H1 (cell line): Measurements from ENCODE around the gene GALNT7. TPM values are rescaled to one million over a fixed set of nuclear protein-coding genes. Genes with fewer than 3 reads are reported as not detected.

Experiments used
- CHD2 ChIP-seq: IDR thresholded peaks from 2 replicates; pipeline ENCODE4 v1.6.1; 2012; ENCODE audit warnings: low read length, improper control_type of control experiment
- EZH2 ChIP-seq: fragments of 200-600 bp; sonication (generic); IDR thresholded peaks from 2 replicates; pipeline ENCODE4 v1.7.1; 2012; ENCODE audit warnings: low read depth, mild to moderate bottlenecking, moderate library complexity, low read length, inconsistent platforms; ENCODE audit not compliant: severe bottlenecking
- FOSL1 ChIP-seq: IDR thresholded peaks from 2 replicates; pipeline ENCODE4 v1.6.1; 2011; ENCODE audit warnings: mild to moderate bottlenecking, low read depth, low read length, moderate library complexity; ENCODE audit not compliant: insufficient read depth
- KDM1A ChIP-seq: fragments of 200-600, 300-600 bp; sonication (generic); IDR thresholded peaks from 2 replicates; pipeline ENCODE4 v1.7.1; 2016; ENCODE audit warnings: mild to moderate bottlenecking, low read length, borderline replicate concordance
- NRF1 ChIP-seq: IDR thresholded peaks from 2 replicates; pipeline ENCODE4 v1.6.1; 2011; ENCODE audit warnings: mild to moderate bottlenecking, low read depth, low read length, improper control_type of control experiment
- POLR2AphosphoS5 ChIP-seq: IDR thresholded peaks from 2 replicates; pipeline ENCODE4 v1.6.1; 2011; ENCODE audit warnings: low read depth, low read length
- SIX5 ChIP-seq: IDR thresholded peaks from 2 replicates; pipeline ENCODE4 v1.6.1; 2011; ENCODE audit warnings: mild to moderate bottlenecking, low read depth, low read length
- SP1 ChIP-seq: IDR thresholded peaks from 2 replicates; pipeline ENCODE4 v1.6.1; 2011; ENCODE audit warnings: low read depth, low read length
- SUZ12 ChIP-seq: fragments of 200-600 bp; sonication (generic); IDR thresholded peaks from 2 replicates; pipeline ENCODE4 v1.6.1; 2012; ENCODE audit warnings: mild to moderate bottlenecking, inconsistent platforms, low read length, moderate library complexity, mixed read lengths
- YY1 ChIP-seq: IDR thresholded peaks from 2 replicates; pipeline ENCODE4 v1.6.1; 2011; ENCODE audit warnings: low read depth, mild to moderate bottlenecking, low read length
- polyA plus RNA-seq, 7 experiments: library from polyadenylated mRNA; depleted of rRNA in 3 of 7; stranded (reverse) in 5 of 7; unstranded in 2 of 7; fragments of >200 nt in 5 of 7; fragments of 200-250 nt in 2 of 7; gene quantifications; 1 replicate in 5 of 7; 2 replicates in 1 of 7; 4 replicates in 1 of 7; pipeline versions ENCODE4 v1.2.1 to v1.2.3, GENCODE V29; 2011 to 2013; ENCODE audit warnings: missing spikeins in 2 of 7, mixed read lengths in 2 of 7
- total RNA-seq: library from RNA; stranded (reverse); fragmentation: NEBNext Ultra II Directional; extraction: Animal tissue kit (Norgen Biotek cat#: 25700); gene quantifications from 2 replicates; pipeline ENCODE4 v1.2.1, GENCODE V29; 2021
- TF ChIP-seq, protein P1 (sequence below): fragments of 300-600 bp; sonication (generic); IDR thresholded peaks from 2 replicates; pipeline ENCODE4 v1.7.1; 2012; ENCODE audit warnings: low read length, moderate library complexity, mild to moderate bottlenecking, inconsistent platforms; ENCODE audit not compliant: insufficient replicate concordance

GALNT7 gene
- total and polyA plus RNA-seq, 2 of the 8 experiments (the other 6 are each of a cell fraction or from before 2014, with no cell fraction given): 22.4 to 85.5 TPM

DNA sequence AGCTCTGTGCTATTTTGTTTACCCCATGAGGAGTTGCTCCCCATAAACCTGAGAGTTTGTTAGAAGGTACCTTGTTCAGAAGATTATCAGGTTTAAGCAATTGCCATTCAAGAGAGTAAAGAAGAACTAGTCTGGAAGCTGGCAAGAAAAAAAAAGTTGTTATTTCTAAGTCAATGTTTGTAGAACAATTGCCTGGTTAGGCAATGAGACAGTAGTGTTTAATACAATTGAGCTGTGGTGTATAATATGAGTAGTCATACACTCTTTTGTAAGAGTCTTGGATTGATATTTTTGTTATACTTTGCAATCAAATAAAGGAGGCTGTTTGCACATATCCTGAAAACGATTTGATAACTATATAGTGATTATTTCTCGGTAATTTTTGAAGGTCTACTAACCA lies 44.7 kb downstream of the GALNT7 start (continued):
- TF ChIP-seq, protein P1, sequence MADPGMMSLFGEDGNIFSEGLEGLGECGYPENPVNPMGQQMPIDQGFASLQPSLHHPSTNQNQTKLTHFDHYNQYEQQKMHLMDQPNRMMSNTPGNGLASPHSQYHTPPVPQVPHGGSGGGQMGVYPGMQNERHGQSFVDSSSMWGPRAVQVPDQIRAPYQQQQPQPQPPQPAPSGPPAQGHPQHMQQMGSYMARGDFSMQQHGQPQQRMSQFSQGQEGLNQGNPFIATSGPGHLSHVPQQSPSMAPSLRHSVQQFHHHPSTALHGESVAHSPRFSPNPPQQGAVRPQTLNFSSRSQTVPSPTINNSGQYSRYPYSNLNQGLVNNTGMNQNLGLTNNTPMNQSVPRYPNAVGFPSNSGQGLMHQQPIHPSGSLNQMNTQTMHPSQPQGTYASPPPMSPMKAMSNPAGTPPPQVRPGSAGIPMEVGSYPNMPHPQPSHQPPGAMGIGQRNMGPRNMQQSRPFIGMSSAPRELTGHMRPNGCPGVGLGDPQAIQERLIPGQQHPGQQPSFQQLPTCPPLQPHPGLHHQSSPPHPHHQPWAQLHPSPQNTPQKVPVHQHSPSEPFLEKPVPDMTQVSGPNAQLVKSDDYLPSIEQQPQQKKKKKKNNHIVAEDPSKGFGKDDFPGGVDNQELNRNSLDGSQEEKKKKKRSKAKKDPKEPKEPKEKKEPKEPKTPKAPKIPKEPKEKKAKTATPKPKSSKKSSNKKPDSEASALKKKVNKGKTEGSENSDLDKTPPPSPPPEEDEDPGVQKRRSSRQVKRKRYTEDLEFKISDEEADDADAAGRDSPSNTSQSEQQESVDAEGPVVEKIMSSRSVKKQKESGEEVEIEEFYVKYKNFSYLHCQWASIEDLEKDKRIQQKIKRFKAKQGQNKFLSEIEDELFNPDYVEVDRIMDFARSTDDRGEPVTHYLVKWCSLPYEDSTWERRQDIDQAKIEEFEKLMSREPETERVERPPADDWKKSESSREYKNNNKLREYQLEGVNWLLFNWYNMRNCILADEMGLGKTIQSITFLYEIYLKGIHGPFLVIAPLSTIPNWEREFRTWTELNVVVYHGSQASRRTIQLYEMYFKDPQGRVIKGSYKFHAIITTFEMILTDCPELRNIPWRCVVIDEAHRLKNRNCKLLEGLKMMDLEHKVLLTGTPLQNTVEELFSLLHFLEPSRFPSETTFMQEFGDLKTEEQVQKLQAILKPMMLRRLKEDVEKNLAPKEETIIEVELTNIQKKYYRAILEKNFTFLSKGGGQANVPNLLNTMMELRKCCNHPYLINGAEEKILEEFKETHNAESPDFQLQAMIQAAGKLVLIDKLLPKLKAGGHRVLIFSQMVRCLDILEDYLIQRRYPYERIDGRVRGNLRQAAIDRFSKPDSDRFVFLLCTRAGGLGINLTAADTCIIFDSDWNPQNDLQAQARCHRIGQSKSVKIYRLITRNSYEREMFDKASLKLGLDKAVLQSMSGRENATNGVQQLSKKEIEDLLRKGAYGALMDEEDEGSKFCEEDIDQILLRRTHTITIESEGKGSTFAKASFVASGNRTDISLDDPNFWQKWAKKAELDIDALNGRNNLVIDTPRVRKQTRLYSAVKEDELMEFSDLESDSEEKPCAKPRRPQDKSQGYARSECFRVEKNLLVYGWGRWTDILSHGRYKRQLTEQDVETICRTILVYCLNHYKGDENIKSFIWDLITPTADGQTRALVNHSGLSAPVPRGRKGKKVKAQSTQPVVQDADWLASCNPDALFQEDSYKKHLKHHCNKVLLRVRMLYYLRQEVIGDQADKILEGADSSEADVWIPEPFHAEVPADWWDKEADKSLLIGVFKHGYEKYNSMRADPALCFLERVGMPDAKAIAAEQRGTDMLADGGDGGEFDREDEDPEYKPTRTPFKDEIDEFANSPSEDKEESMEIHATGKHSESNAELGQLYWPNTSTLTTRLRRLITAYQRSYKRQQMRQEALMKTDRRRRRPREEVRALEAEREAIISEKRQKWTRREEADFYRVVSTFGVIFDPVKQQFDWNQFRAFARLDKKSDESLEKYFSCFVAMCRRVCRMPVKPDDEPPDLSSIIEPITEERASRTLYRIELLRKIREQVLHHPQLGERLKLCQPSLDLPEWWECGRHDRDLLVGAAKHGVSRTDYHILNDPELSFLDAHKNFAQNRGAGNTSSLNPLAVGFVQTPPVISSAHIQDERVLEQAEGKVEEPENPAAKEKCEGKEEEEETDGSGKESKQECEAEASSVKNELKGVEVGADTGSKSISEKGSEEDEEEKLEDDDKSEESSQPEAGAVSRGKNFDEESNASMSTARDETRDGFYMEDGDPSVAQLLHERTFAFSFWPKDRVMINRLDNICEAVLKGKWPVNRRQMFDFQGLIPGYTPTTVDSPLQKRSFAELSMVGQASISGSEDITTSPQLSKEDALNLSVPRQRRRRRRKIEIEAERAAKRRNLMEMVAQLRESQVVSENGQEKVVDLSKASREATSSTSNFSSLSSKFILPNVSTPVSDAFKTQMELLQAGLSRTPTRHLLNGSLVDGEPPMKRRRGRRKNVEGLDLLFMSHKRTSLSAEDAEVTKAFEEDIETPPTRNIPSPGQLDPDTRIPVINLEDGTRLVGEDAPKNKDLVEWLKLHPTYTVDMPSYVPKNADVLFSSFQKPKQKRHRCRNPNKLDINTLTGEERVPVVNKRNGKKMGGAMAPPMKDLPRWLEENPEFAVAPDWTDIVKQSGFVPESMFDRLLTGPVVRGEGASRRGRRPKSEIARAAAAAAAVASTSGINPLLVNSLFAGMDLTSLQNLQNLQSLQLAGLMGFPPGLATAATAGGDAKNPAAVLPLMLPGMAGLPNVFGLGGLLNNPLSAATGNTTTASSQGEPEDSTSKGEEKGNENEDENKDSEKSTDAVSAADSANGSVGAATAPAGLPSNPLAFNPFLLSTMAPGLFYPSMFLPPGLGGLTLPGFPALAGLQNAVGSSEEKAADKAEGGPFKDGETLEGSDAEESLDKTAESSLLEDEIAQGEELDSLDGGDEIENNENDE: no peak
- no peak for TF ChIP-seq NRF1
- TF ChIP-seq SUZ12: no peak
- TF ChIP-seq YY1: no peak
- no peak for TF ChIP-seq FOSL1
- TF ChIP-seq KDM1A: no peak
- no peak for TF ChIP-seq CHD2
- TF ChIP-seq SP1: no peak
- no peak for TF ChIP-seq POLR2AphosphoS5
- no peak for TF ChIP-seq SIX5
- no peak for TF ChIP-seq EZH2
